GM21717 (cell line): ENCODE results near the gene KCNE3.
"Not testable (repeated sequence)": the region's sequence is repeated elsewhere in the genome, so short reads cannot be mapped to it uniquely, and the experiment has no call there.

Source experiments
- ATAC-seq: cut with Tn5 transposase; IDR thresholded peaks from one replicate; pipeline ENCODE4 v1.9.1; 2021; ENCODE audit warnings: mild to moderate bottlenecking, moderate library complexity; ENCODE audit not compliant: unreplicated experiment

Gene KCNE3

DNA sequence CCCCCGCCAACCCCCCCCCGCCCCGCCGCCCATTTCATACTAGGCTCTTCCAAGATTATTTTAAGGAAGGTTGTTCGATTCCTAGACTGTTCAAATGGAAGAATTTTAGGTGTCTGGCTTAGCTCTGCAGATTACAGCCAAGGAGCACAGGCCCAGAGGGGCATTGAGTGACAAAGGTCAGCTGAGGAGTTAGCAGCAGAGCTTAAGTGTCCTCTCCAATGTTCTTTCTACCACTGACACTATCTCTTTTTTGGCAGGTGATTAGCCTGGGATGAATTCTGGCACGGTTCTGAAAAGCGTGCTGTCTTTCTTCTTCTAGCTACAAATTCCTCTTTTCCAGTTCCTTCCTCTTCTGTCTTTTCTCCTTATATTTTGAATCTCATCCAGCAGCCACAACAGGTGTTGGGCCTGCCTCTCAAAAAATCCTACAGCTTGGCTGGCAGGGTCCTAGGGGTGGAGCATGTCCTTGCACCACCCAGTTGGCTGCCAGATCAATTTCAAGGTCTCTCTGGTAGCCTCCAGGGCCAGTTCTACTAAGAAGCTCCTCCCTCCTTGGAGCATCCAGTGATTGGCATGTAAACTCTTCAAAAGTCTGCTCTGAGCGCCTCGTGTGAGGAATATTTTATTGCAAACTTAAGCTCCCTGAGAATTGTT is 23.0 kb downstream of the KCNE3 start:
- ATAC-seq = no peak

DNA sequence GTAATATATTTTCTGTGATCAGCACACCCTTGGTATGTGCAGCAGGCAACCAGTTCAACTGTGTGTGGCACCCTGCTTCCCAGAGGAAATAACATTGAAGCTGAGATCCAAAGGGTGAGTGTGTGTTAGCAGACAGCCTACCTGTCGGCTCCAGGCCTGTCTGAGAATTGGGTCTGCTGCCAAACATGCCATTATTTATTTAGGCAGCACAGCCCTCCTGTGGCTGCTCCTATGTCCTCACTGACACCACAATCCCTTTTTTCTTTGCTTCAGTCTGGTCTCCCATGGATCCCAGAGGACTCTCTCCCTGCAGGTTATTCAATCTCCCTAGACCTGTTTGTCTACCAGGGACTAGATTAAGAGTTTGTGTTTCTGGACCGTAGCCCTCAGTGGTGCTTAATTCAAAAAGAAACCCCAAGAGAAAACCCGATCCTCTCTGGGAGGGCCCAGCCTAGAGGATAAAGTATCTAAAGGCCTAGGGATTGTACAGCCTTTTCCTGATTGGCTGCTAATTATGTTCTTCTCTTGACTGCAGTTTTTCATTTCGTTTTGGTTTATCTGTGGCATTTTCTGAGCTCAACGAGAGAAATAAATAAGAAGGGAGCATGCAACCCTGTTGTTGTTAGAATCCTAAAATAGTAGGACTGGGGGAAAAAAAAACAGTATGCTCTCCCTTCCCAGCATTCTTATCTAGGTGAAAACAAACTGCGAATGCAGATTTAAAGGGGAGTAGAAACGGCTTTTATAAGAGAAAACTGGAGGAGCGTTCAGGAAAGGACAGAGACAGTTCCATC is 24.1 kb downstream of the KCNE3 start:
- ATAC-seq = no peak

DNA sequence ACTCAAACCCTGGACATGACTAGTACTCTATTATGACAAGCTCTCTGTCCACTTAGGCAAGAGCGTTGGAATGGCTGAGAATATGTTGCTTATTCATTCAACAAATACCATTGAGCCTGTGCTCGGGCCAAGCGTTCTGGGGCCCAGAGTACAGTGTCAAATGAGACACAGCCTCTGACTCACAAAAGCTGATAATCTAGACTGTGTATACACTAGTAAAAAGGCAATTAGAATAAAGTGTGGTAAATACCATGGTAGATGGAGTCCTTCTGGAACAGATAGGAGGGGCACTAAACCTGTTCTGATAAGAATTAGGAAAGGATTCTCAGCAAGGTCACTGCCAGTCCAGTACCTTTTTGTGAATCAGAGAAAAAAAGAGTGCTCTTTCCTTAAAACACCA is 24.7 kb downstream of the KCNE3 start:
- no peak for ATAC-seq

DNA sequence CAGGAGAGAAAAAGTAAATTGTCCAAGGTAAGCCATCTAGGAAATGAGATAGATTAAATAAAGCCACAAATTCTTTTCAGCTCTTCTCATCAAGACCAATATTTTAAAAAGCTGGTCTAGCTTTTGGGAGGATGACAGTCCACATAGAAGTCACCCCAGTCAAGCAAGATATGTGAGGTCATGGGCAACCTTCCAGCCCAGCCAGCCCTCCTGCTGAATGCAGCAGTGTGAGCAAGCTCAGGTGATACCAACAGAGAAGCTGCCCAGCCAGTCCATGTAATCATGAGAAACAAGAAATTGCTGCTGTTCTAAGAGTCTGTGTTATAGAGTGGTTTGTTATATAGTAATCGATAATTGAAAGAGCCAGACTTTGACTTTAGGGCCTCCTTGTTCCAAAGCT is 28.7 kb downstream of the KCNE3 start:
- no peak for ATAC-seq

GRCh38 chr11:74437441-74438042 is 29.8 kb downstream of the KCNE3 start:
- no peak for ATAC-seq

- ATAC-seq = no peak
Measured at GRCh38 chr11:74434528-74434927, 32.8 kb downstream of the KCNE3 start.

DNA sequence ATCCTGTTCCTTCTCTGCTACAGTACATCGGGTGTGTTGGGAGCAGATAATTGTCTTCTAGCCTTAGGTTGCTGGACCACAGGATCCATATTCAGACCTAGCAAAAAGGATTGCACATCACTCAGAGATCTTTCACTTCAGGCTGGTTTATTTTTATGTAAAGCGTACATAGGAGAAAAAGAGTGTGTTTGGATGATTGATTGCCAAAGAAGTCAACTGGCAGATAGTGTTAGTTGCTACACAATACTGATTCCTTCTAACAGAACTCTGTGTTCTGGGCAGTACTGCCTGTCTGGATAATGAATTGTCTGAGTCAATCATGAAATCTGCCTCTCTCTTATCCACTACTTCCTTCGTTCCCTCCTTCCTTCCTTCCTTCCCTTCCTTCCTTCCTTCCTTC is 38.1 kb downstream of the KCNE3 start:
- ATAC-seq = no peak

- ATAC-seq = no peak
Measured at GRCh38 chr11:74427384-74427886, 39.9 kb downstream of the KCNE3 start.

DNA sequence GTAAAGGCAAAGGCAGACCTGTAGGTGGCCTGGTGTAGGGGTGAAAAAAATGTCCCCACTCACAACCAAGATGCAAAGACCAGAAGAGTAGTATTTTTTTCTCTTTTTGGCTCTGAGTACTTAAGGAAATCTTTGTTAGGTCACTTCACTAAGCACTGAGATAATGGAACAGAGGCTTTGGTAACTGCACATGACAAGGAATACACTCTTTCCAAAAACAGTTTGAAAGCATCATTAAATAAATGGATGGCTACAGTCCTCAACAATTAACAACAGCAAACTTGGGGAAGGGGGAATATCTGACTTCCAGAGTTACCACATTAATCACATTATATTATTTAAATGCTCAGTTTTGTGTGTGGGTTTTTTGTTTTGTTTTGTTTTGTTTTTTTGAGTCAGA is 42.2 kb downstream of the KCNE3 start:
- no peak for ATAC-seq

DNA sequence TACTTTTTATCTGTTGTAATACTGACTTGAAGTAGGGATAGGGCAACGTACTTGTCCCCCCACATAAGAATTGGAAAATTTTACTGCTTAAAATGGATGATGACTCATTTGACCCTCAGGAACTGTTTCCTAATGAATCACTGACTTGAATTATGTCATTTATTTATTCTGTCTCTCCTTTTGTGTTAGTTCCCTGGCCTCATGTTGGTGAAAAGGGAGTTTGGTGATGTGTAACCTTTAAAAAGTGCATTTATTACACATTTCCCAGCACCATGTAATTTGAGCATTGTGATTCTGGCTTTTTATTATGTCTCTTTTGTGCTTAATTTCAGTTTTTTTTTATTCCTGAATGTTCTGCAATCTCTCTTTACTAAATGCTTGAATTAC is 48.8 kb downstream of the KCNE3 start:
- no peak for ATAC-seq

GRCh38 chr11:74417860-74418508 is 49.4 kb downstream of the KCNE3 start:
- ATAC-seq = no peak

DNA sequence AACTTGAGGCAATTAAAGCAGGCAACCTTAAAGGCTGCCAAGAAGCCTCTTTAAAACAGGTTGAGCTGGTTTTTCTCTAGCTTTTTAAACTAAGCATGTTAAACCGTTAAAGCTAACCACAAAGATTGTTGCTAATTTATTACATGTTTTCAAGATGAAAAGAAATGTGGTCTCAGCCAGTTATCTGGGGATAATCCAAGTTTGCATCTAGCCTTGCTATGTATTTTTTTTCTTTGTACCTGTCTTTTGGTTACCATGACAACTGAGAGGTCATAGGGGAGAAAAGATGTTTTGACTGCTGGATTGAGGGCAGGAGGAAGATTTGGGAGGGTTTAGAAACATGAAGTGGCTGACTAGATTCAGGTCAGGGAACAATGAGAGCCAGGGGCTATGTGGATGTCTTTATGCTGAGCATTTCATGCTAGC is 50.0 kb downstream of the KCNE3 start:
- no peak for ATAC-seq

DNA sequence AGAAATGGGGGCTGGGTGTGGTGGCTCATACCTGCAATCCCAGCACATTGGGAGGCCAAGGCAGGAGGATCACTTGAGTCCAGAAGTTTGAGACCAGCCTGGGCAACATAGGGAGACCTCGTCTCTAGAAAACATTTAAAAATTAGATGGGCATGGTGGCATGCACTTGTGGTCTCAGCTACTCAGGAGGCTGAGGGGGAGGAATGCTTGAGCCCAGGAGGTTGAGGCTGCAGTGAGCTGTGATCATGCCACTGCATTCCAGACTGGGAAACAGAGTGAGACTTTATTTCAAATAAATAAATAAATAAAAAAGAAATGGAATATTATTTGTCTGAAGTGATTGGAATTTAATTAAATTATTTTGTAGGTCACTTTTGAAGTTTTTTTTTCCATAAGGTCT is 50.4 kb downstream of the KCNE3 start:
- not testable (repeated sequence) for ATAC-seq

DNA sequence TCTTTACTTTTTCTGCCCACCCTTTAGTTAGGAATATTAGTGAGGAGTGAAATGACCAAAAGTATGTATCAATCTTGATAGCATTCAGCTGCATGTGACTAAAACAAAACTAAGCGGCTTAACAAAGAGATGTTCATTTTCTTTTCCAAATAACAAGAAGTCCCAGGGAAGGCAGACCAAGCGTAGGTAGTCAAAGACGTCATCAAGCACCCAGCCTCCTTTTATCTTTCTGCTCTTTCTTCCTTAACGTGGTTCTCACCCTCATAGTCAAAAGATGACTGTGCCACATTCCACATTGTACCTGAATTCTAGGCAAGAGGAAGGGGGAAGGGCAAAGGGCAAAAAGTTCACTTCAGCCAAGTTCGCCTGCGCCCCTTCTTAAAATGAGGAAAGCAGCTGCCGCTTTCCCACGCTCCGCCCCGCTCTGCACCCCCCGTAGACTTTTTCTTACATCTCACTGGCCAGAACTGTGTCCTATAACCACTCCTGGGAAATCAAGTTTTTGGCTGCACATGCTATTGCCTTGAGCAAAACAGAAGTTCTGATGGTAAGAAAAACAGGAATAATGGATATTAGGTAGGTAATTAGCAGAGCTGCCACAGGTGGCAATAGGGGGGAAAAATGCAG is 54.5 kb downstream of the KCNE3 start:
- ATAC-seq = no peak

DNA sequence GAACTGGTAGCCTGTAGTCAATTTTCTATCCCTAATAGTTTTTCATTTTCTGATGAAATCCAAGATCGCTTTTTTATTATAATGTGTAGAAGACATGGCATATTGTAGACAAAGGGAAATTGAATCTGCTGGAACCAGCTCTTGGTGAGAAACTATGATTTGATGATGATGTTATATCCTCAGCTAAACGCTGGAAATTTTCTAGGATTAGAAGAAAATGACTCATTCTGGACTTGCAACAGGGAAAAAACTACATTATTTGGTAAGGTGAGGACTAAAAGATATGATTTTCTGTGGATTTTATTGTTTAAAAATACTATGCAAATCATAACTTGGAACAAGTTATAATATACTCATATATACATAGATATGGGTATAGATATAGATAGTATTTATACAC is 55.0 kb downstream of the KCNE3 start:
- no peak for ATAC-seq

DNA sequence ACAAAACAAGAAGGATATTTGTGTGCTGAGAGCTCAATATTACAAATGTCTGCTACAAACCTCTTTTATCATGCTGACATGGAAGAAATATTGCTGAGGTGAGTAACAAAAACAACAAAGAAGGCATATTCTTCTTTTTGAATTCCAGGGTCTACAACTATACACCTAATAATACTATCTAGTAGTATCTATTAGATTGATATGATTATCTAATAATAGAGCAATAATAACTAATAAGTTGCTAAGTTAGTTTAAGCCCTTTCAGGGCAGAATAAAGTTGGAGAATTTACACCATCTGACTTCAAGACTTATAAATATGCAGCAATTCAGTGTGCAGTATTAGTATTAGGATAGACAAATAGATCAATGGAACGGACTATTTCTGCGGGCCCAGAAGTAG is 57.7 kb downstream of the KCNE3 start:
- ATAC-seq = no peak
